ENCODE data around the gene DOCK1. TPM values are rescaled to one million over a fixed set of nuclear protein-coding genes. Genes with fewer than 3 reads are reported as not detected.

DOCK1 gene
- total RNA-seq, 2 experiments from 2014 or later, result 0.14 to 0.18 TPM

DNA sequence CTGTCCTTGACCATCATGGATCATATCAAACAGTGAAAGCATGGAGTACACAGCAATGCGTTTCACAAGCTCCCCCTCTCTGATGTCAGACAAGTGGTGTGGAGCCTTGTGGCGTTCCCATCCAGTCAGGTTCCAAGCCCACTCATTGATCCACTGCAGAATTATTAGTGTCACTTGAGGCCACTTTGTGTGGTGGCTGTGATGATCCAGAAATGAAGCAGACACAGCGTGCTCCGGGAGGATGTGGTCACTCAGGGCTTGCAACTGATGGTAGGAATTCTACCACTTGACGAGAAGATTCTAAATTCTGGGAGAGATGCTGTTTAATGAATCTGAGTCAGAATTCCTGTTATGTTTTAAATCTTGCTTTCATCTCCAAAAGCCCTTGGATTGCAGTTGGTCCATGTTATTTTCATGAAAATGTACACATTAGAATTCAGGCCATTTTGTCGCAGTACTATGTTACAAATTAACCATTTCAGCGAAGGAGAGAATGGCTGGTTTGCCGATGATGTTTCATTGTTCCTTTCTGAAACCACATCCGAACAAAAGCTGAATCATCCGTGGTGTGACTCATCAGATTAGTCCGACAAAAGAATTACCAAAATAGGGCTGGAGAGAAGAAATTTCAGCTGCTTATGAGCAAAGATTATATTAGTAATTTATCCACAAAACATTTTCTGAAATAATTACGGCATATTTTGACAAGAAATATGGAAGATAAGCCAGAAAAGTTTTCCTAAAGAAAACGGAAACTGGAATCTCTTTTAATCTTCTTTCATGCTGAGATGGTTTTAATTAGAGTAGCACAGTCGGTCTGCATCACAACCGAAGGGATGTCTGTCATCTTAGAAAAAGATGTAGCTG lies 243.1 kb downstream of the DOCK1 start:
- Mint-ChIP-seq H3K36me3 (ENCODE audit: low read depth) (no peaks in the 10 kb centered on the region), H3K4me3 (no peak overlapping the region), H3K27ac (no peak overlapping the region), H3K27me3 (no peaks in the 10 kb centered on the region), H3K4me1 (ENCODE audit: low read depth) (no peaks in the 10 kb centered on the region), H3K9me3 (no peaks in the 10 kb centered on the region)
- CTCF ChIA-PET, result no interaction called here
- POLR2A ChIA-PET, result no interaction called here
- no peak for ATAC-seq
- TF ChIP-seq, protein P1, sequence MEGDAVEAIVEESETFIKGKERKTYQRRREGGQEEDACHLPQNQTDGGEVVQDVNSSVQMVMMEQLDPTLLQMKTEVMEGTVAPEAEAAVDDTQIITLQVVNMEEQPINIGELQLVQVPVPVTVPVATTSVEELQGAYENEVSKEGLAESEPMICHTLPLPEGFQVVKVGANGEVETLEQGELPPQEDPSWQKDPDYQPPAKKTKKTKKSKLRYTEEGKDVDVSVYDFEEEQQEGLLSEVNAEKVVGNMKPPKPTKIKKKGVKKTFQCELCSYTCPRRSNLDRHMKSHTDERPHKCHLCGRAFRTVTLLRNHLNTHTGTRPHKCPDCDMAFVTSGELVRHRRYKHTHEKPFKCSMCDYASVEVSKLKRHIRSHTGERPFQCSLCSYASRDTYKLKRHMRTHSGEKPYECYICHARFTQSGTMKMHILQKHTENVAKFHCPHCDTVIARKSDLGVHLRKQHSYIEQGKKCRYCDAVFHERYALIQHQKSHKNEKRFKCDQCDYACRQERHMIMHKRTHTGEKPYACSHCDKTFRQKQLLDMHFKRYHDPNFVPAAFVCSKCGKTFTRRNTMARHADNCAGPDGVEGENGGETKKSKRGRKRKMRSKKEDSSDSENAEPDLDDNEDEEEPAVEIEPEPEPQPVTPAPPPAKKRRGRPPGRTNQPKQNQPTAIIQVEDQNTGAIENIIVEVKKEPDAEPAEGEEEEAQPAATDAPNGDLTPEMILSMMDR (IDR thresholded peaks at IDR 0.05), result no peak
- intact Hi-C loops (cut with micrococcal nuclease), result no loop called here
- DNase-seq, result no peak

DNA sequence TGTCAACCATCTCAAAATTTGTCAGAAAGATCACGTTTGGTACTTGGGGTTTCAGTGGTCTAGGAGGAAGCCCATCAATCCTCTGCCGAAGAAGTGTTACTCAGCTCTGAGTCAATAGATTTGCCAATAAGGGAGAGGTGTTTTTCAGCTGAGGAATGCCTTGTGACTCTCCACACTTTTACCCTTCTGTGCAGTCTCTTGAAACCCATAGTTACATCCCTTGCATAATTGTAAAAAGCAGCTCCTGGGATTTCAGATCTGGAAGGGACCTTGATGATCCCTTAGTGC lies 243.6 kb downstream of the DOCK1 start:
- ChIA-PET CTCF (no interaction called here), POLR2A (no interaction called here)
- no peaks in the 10 kb centered on the region for H3K36me3 Mint-ChIP-seq (ENCODE audit: low read depth)
- H3K4me1 Mint-ChIP-seq (ENCODE audit: low read depth), result no peaks in the 10 kb centered on the region
- ATAC-seq (no peak), DNase-seq (no peak)
- no peaks in the 10 kb centered on the region for H3K27me3 Mint-ChIP-seq
- H3K27ac Mint-ChIP-seq, result no peak overlapping the region
- H3K9me3 Mint-ChIP-seq, result no peaks in the 10 kb centered on the region
- intact Hi-C loops (cut with micrococcal nuclease), result no loop called here
- no peak overlapping the region for H3K4me3 Mint-ChIP-seq
- TF ChIP-seq, protein P1 (IDR thresholded peaks at IDR 0.05), result no peak

DNA sequence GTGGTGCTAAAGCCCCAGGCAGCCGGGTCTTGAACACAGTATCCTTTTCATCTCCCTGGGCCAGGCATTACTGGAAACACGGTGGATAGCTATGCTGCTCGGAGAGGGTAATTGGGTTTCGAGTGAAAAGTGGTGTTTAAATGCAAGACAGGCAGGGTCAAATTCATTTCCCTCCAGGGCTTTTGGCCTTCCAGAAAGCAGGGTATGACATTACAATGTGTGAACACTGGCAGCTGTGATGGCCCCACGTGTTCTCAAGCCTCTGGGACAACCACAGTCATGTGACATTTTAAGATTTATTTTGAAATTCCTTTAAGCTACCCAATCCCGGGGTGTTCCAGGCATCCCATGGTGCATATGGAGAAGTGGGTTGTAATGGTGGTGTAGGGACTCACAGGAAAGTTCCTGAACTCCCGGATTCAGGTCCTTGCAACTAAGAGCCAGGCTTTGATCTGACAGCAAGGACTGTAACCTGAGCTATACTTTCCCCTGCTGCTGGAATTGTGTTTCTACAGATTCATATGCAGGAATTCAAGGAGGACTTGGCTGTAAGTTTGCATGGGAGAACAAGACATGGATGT lies 244.4 kb downstream of the DOCK1 start:
- no peak overlapping the region for H3K27ac Mint-ChIP-seq
- ATAC-seq (no peak), DNase-seq (no peak)
- ChIA-PET POLR2A (no interaction called here), CTCF (no interaction called here)
- no peaks in the 10 kb centered on the region for H3K27me3 Mint-ChIP-seq
- no peak overlapping the region for H3K4me3 Mint-ChIP-seq
- H3K9me3 Mint-ChIP-seq, result no peaks in the 10 kb centered on the region
- TF ChIP-seq, protein P1 (IDR thresholded peaks at IDR 0.05), result no peak
- H3K4me1 Mint-ChIP-seq (ENCODE audit: low read depth), result no peaks in the 10 kb centered on the region
- no peaks in the 10 kb centered on the region for H3K36me3 Mint-ChIP-seq (ENCODE audit: low read depth)
- intact Hi-C loops (cut with micrococcal nuclease), result no loop called here

DNA sequence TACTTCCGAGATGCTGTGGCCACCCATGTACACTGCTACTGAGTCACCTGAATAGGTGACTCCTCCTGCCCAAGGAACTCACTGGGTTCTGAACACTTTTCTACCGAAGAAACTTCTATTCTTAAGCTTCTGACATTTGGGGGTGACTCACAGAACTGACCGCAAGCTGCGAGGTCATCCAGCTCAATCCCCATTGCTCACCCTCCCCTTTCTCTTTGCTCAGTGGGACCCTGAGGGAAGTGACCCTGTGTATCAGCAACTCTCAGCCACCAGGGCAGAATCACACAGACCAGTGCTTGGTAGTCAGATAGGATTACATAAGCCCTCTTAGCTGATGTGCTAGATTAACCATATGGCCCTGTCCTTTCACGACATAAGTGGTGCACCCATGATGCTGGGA lies 244.9 kb downstream of the DOCK1 start:
- CTCF ChIA-PET, result no interaction called here

DNA sequence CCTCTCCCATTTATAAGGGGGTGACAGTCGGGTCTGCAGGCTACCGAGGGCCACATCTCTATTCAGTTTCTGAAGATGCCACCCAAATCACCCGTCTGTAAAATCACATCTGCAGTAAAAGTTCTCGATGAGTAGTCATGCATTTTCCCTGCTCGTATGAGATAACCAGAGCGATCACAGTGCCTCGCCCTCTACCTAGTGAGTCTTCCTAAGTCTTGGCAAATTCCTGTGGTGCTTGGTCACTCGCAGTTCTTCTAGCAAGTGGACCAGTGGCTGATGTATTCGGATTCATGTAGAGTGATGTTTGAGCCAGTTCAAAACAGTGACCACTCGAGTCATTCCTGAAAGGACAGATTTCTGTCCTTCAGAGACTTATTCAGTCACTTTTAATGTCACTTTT lies 246.3 kb downstream of the DOCK1 start:
- H3K4me3 Mint-ChIP-seq, result no peak overlapping the region
- TF ChIP-seq, protein P1 (IDR thresholded peaks at IDR 0.05), result no peak
- H3K9me3 Mint-ChIP-seq, result no peaks in the 10 kb centered on the region
- intact Hi-C loops (cut with micrococcal nuclease), result no loop called here
- no peaks in the 10 kb centered on the region for H3K36me3 Mint-ChIP-seq (ENCODE audit: low read depth)
- H3K27ac Mint-ChIP-seq, result no peak overlapping the region
- DNase-seq (no peak), ATAC-seq (no peak)
- H3K4me1 Mint-ChIP-seq (ENCODE audit: low read depth), result no peaks in the 10 kb centered on the region
- POLR2A ChIA-PET, result no interaction called here
- H3K27me3 Mint-ChIP-seq, result no peaks in the 10 kb centered on the region
- CTCF ChIA-PET, result no interaction called here

More for the DNA sequence above, 244.9 kb downstream of the DOCK1 start:
- Mint-ChIP-seq H3K36me3 (ENCODE audit: low read depth) (no peaks in the 10 kb centered on the region), H3K4me3 (no peak overlapping the region), H3K27ac (no peak overlapping the region), H3K27me3 (no peaks in the 10 kb centered on the region), H3K4me1 (ENCODE audit: low read depth) (no peaks in the 10 kb centered on the region), H3K9me3 (no peaks in the 10 kb centered on the region)
- DNase-seq, result no peak
- intact Hi-C loops (cut with micrococcal nuclease), result no loop called here
- ATAC-seq, result no peak
- POLR2A ChIA-PET, result no interaction called here
- TF ChIP-seq, protein P1 (IDR thresholded peaks at IDR 0.05), result no peak
